Cardiac atrium fibroblast (primary cell): ENCODE results near the gene DDX47. TPM values are rescaled to one million over a fixed set of nuclear protein-coding genes. Genes with fewer than 3 reads are reported as not detected.

Experiments used
- total RNA-seq: library from RNA; depleted of rRNA; stranded (reverse); fragments of >200 nt; gene quantifications from 2 replicates; pipeline ENCODE4 v1.2.3, GENCODE V29; 2015

DDX47 gene
- total RNA-seq = 48.2 and 73.9 TPM in 2 replicates

GRCh38 chr12:12813120-12814101 lies at the start of gene DDX47:
TSS of gene DDX47 (plus strand) at chr12:12813346. CDS start at chr12:12813368, 22 bp downstream.

GRCh38 chr12:12784911-12785814 lies 28.0 kb upstream of the DDX47 start, which contains the start of gene APOLD1:
TSS of gene APOLD1 (plus strand) at chr12:12785659. CDS start at chr12:12785692, 33 bp downstream.

Other genes starting within 250 kb of the DDX47 start
- gene CREBL2, start 201.5 kb upstream of the DDX47 start, total RNA-seq = 23.1 and 30.3 TPM in 2 replicates
- 0.18 TPM in 1 of 2 replicates, not detected in the other for gene GPR19, start 117.2 kb upstream of the DDX47 start, total RNA-seq
- 28.7 and 38.5 TPM in 2 replicates for gene CDKN1B, start 96.0 kb upstream of the DDX47 start, total RNA-seq
- 2.0 and 3.2 TPM in 2 replicates for gene APOLD1, start 27.7 kb upstream of the DDX47 start, total RNA-seq
- gene GPRC5A, start 78.2 kb downstream of the DDX47 start, total RNA-seq = 20.3 and 20.9 TPM in 2 replicates
- not detected in 2 replicates for gene GPRC5D, start 138.8 kb downstream of the DDX47 start, total RNA-seq
- gene HEBP1, start 186.9 kb downstream of the DDX47 start, total RNA-seq = 15.9 and 39.2 TPM in 2 replicates
- gene FAM234B, start 231.0 kb downstream of the DDX47 start, total RNA-seq = 7.2 and 7.5 TPM in 2 replicates